Subcutaneous abdominal adipose tissue (tissue), 5 donors: ENCODE results near the gene SCAF4.

Experiments
- H3K27ac ChIP-seq: one replicate; pipeline ENCODE4 v1.7.0; 2013; ENCODE audit warnings: low read depth, mild to moderate bottlenecking, inconsistent platforms, low read length, moderate library complexity
- H3K27me3 ChIP-seq, 5 donors: one replicate each; pipeline ENCODE4 v1.7.0; 2013; ENCODE audit warnings: low read length in 5 of 5, inconsistent platforms in 1 of 5; ENCODE audit not compliant: control insufficient read depth in 5 of 5, insufficient read depth in 4 of 5
- H3K36me3 ChIP-seq, 5 donors: one replicate each; pipeline ENCODE4 v1.7.0; 2013; ENCODE audit warnings: low read length in 5 of 5; ENCODE audit not compliant: control insufficient read depth in 5 of 5, insufficient read depth in 5 of 5
- H3K4me1 ChIP-seq, 5 donors: one replicate each; pipeline ENCODE4 v1.7.0; 2013; ENCODE audit warnings: low read length in 5 of 5, mild to moderate bottlenecking in 3 of 5, moderate library complexity in 1 of 5; ENCODE audit not compliant: control insufficient read depth in 5 of 5, insufficient read depth in 5 of 5
- H3K4me3 ChIP-seq, 5 donors: one replicate each; pipeline ENCODE4 v1.7.0; 2013; ENCODE audit warnings: low read length in 5 of 5, low read depth in 1 of 5
- H3K9ac ChIP-seq, 5 donors: one replicate each; pipeline ENCODE4 v1.7.0; 2013; ENCODE audit warnings: low read length in 5 of 5, mild to moderate bottlenecking in 4 of 5, moderate library complexity in 3 of 5
- H3K9me3 ChIP-seq, 5 donors: one replicate each; pipeline ENCODE4 v1.7.0; 2013; ENCODE audit warnings: low read length in 5 of 5; ENCODE audit not compliant: control insufficient read depth in 5 of 5
- donor health status: healthy.
- donor health status: healthy.
- donor health status: healthy.
- donor health status: healthy.
- donor health status: healthy.

SCAF4 gene, protein sequence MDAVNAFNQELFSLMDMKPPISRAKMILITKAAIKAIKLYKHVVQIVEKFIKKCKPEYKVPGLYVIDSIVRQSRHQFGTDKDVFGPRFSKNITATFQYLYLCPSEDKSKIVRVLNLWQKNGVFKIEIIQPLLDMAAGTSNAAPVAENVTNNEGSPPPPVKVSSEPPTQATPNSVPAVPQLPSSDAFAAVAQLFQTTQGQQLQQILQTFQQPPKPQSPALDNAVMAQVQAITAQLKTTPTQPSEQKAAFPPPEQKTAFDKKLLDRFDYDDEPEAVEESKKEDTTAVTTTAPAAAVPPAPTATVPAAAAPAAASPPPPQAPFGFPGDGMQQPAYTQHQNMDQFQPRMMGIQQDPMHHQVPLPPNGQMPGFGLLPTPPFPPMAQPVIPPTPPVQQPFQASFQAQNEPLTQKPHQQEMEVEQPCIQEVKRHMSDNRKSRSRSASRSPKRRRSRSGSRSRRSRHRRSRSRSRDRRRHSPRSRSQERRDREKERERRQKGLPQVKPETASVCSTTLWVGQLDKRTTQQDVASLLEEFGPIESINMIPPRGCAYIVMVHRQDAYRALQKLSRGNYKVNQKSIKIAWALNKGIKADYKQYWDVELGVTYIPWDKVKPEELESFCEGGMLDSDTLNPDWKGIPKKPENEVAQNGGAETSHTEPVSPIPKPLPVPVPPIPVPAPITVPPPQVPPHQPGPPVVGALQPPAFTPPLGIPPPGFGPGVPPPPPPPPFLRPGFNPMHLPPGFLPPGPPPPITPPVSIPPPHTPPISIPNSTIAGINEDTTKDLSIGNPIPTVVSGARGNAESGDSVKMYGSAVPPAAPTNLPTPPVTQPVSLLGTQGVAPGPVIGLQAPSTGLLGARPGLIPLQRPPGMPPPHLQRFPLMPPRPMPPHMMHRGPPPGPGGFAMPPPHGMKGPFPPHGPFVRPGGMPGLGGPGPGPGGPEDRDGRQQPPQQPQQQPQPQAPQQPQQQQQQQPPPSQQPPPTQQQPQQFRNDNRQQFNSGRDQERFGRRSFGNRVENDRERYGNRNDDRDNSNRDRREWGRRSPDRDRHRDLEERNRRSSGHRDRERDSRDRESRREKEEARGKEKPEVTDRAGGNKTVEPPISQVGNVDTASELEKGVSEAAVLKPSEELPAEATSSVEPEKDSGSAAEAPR

GRCh38 chr21:31731857-31732596 is at the start of gene SCAF4:
TSS of gene SCAF4 (minus strand) at chr21:31732118. CDS start at chr21:31731692, 426 bp downstream.
- H3K4me1 ChIP-seq = peaks cover 5 to 44% (median 36%) of the 10 kb centered on the region in 5 donors
- H3K27me3 ChIP-seq = no peaks in the 10 kb centered on the region
- H3K27ac ChIP-seq = peak within 1 kb of the TSS; percentile 95
- peak within 1 kb of the TSS; percentile 81 to 96 (median 93) for H3K9ac ChIP-seq
- H3K4me3 ChIP-seq = peak within 1 kb of the TSS; percentile 79 to 90 (median 87)
- H3K36me3 ChIP-seq = no peaks in the 10 kb centered on the region
- H3K9me3 ChIP-seq = no peaks in the 10 kb centered on the region

GRCh38 chr21:31780944-31781343 is 49.0 kb upstream of the SCAF4 start:
- Histone ChIP-seq H3K36me3 (no peaks in the 10 kb centered on the region), H3K27me3 (no peaks in the 10 kb centered on the region), H3K9ac (no peak overlapping the region), H3K4me1 (peaks cover 0 to 3% (median 0%) of the 10 kb centered on the region in 5 donors), H3K27ac (no peak overlapping the region), H3K9me3 (no peaks in the 10 kb centered on the region), H3K4me3 (no peak overlapping the region)

- Histone ChIP-seq H3K9me3 (no peaks in the 10 kb centered on the region), H3K4me1 (no peaks in the 10 kb centered on the region), H3K4me3 (no peak overlapping the region), H3K36me3 (no peaks in the 10 kb centered on the region), H3K9ac (no peak overlapping the region), H3K27me3 (no peaks in the 10 kb centered on the region), H3K27ac (no peak overlapping the region)
Measured at GRCh38 chr21:31778546-31778945, 46.6 kb upstream of the SCAF4 start.

GRCh38 chr21:31777857-31778256 is 45.9 kb upstream of the SCAF4 start:
- Histone ChIP-seq H3K27ac (no peak overlapping the region), H3K27me3 (no peaks in the 10 kb centered on the region), H3K9me3 (no peaks in the 10 kb centered on the region)

DNA sequence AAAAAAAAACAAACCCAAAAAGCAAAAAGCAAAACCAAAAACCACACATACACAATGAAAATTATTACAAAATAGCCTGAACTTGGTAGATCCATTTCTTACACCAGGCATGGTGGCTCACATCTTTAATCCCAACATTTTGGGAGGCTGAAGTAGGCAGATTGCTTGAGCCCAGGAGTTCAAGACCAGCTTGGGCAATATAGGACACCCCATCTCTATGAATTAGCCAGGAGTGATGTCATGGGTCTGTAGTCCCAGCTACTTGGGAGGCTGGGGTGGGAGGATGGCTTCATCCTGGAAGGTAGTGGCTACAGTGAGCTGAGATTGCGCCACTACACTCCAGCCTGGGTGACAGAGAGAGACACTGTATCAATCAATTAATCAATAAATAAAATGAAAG is 42.1 kb upstream of the SCAF4 start:
- no peak overlapping the region for H3K27ac ChIP-seq
- no peak overlapping the region for H3K4me3 ChIP-seq
- H3K9me3 ChIP-seq = no peaks in the 10 kb centered on the region
- no peaks in the 10 kb centered on the region for H3K27me3 ChIP-seq
- peaks cover 0 to 3% (median 0%) of the 10 kb centered on the region in 5 donors for H3K4me1 ChIP-seq
- H3K9ac ChIP-seq = no peak overlapping the region
- H3K36me3 ChIP-seq = no peaks in the 10 kb centered on the region

More at GRCh38 chr21:31777857-31778256, 45.9 kb upstream of the SCAF4 start:
- Histone ChIP-seq H3K4me3 (no peak overlapping the region), H3K36me3 (no peaks in the 10 kb centered on the region), H3K4me1 (peaks cover 0 to 3% (median 0%) of the 10 kb centered on the region in 5 donors), H3K9ac (no peak overlapping the region)

GRCh38 chr21:31772674-31773555 is 41.0 kb upstream of the SCAF4 start:
- Histone ChIP-seq H3K27ac (no peak overlapping the region), H3K36me3 (no peaks in the 10 kb centered on the region), H3K27me3 (no peaks in the 10 kb centered on the region), H3K4me1 (peaks cover 0 to 3% (median 0%) of the 10 kb centered on the region in 5 donors), H3K4me3 (no peak overlapping the region), H3K9me3 (no peaks in the 10 kb centered on the region), H3K9ac (no peak overlapping the region)

DNA sequence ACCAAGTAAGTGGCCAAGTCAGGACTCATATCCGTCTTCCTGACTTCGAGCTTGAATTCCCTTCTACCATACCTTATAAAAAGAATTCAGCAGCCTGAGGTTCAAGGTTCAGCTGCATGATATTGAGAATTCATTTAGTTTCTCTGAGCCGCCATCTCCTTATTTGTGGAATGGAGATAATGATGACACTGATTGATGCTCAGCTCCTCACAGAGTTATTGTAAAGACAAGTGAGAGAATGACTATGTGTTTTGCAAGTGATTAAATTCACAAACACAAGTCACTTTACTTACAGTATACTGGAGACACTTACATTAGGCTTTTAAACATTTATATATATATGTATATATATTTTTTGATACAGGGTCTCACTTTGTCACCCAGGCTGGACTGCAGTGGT is 39.8 kb upstream of the SCAF4 start:
- Histone ChIP-seq H3K4me1 (peaks cover 0 to 3% (median 0%) of the 10 kb centered on the region in 5 donors), H3K9ac (no peak overlapping the region), H3K27ac (no peak overlapping the region), H3K27me3 (no peaks in the 10 kb centered on the region), H3K36me3 (no peaks in the 10 kb centered on the region), H3K9me3 (no peaks in the 10 kb centered on the region), H3K4me3 (no peak overlapping the region)

- no peaks in the 10 kb centered on the region for H3K36me3 ChIP-seq
- H3K9me3 ChIP-seq = no peaks in the 10 kb centered on the region
- no peak overlapping the region for H3K4me3 ChIP-seq
- peaks cover 0 to 3% (median 0%) of the 10 kb centered on the region in 5 donors for H3K4me1 ChIP-seq
- H3K9ac ChIP-seq = no peak overlapping the region
- H3K27ac ChIP-seq = no peak overlapping the region
- no peaks in the 10 kb centered on the region for H3K27me3 ChIP-seq
Measured at GRCh38 chr21:31768710-31769109, 36.8 kb upstream of the SCAF4 start.

- no peaks in the 10 kb centered on the region for H3K9me3 ChIP-seq
- H3K27ac ChIP-seq = no peak overlapping the region
- H3K27me3 ChIP-seq = no peaks in the 10 kb centered on the region
- no peak overlapping the region for H3K4me3 ChIP-seq
- no peaks in the 10 kb centered on the region for H3K36me3 ChIP-seq
- no peak overlapping the region for H3K9ac ChIP-seq
- H3K4me1 ChIP-seq = no peaks in the 10 kb centered on the region
Measured at GRCh38 chr21:31766899-31767298, 35.0 kb upstream of the SCAF4 start.
